Measurements from ENCODE around the gene NUDCD3. TPM values are rescaled to one million over a fixed set of nuclear protein-coding genes. Genes with fewer than 3 reads are reported as not detected.

The NUDCD3 gene
- total RNA-seq, 1 experiment from 2014 or later = 94.6 TPM

GRCh38 chr7:44471850-44472249 lies 18.6 kb downstream of the NUDCD3 start (continued):
- TF ChIP-seq TCF7L2 (IDR thresholded peaks at IDR 0.05; ENCODE audit: borderline replicate concordance, extremely low read depth, insufficient read depth, insufficient read length) (no peak), SRF (IDR thresholded peaks at IDR 0.05; ENCODE audit: low read depth) (no peak), FOSL1 (IDR thresholded peaks at IDR 0.05; ENCODE audit: low read depth) (no peak), YY1 (IDR thresholded peaks at IDR 0.05; ENCODE audit: extremely low read depth, insufficient replicate concordance, low read depth, low read length) (no peak), ZNF274 (IDR thresholded peaks at IDR 0.05; ENCODE audit: low read depth, low read length) (no peak), EZH2 (IDR thresholded peaks at IDR 0.05) (no peak), SP1 (IDR thresholded peaks at IDR 0.05; ENCODE audit: low read depth) (no peak), JUND (IDR thresholded peaks at IDR 0.05) (no peak), RAD21 (IDR thresholded peaks at IDR 0.05; ENCODE audit: low read depth) (no peak), POLR2AphosphoS5 (IDR thresholded peaks at IDR 0.05; ENCODE audit: low read depth, low read length) (no peak), ZFX (IDR thresholded peaks at IDR 0.05) (no peak), EGR1 (IDR thresholded peaks at IDR 0.05; ENCODE audit: low read depth) (no peak)
- TF ChIP-seq, protein P1, sequence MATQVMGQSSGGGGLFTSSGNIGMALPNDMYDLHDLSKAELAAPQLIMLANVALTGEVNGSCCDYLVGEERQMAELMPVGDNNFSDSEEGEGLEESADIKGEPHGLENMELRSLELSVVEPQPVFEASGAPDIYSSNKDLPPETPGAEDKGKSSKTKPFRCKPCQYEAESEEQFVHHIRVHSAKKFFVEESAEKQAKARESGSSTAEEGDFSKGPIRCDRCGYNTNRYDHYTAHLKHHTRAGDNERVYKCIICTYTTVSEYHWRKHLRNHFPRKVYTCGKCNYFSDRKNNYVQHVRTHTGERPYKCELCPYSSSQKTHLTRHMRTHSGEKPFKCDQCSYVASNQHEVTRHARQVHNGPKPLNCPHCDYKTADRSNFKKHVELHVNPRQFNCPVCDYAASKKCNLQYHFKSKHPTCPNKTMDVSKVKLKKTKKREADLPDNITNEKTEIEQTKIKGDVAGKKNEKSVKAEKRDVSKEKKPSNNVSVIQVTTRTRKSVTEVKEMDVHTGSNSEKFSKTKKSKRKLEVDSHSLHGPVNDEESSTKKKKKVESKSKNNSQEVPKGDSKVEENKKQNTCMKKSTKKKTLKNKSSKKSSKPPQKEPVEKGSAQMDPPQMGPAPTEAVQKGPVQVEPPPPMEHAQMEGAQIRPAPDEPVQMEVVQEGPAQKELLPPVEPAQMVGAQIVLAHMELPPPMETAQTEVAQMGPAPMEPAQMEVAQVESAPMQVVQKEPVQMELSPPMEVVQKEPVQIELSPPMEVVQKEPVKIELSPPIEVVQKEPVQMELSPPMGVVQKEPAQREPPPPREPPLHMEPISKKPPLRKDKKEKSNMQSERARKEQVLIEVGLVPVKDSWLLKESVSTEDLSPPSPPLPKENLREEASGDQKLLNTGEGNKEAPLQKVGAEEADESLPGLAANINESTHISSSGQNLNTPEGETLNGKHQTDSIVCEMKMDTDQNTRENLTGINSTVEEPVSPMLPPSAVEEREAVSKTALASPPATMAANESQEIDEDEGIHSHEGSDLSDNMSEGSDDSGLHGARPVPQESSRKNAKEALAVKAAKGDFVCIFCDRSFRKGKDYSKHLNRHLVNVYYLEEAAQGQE (IDR thresholded peaks at IDR 0.05; ENCODE audit: low read depth) = no peak

DNA sequence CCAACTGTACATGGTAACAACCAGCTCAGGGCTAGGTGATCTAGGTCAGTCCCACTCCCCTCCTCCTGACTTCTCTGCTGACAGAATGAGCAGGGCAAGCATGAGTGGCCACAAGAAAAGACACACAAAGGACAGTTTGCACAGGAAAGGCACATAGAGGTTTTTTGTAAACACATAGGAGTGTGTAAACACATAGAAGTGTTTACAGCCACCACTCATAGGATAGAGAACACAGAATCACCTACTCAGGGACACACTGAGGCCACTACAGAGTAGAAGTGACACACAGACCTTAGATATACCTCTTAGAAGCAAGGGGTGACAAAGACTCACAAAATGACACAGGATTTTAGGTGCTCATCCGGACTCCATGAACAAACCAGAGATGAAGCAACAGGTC lies 19.0 kb downstream of the NUDCD3 start:
- no peak overlapping the region for H3K9ac ChIP-seq (ENCODE audit: low read length)
- intact Hi-C loops (cut with micrococcal nuclease) = no loop called here
- no peak for TF ChIP-seq FOSL1 (IDR thresholded peaks at IDR 0.05; ENCODE audit: low read depth)
- no peak for TF ChIP-seq CBX3 (IDR thresholded peaks at IDR 0.05; ENCODE audit: low read depth)
- no peak for TF ChIP-seq ZNF274 (IDR thresholded peaks at IDR 0.05; ENCODE audit: low read depth, low read length)
- no peak for TF ChIP-seq MAX (IDR thresholded peaks at IDR 0.05)
- no peak for TF ChIP-seq TCF7L2 (IDR thresholded peaks at IDR 0.05; ENCODE audit: borderline replicate concordance, extremely low read depth, insufficient read depth, insufficient read length)
- no peak for TF ChIP-seq ZFX (IDR thresholded peaks at IDR 0.05)
- TF ChIP-seq SIN3A (IDR thresholded peaks at IDR 0.05; ENCODE audit: low read depth) = no peak
- TF ChIP-seq SP1 (IDR thresholded peaks at IDR 0.05; ENCODE audit: low read depth) = no peak
- no peak for TF ChIP-seq EGR1 (IDR thresholded peaks at IDR 0.05; ENCODE audit: low read depth)
- no peak for TF ChIP-seq ELF1 (IDR thresholded peaks at IDR 0.05; ENCODE audit: borderline replicate concordance, low read depth)
- TF ChIP-seq EZH2phosphoT487 (IDR thresholded peaks at IDR 0.05; ENCODE audit: borderline replicate concordance) = no peak
- TF ChIP-seq CTCF (IDR thresholded peaks at IDR 0.05 in 2 of 3, conservative IDR thresholded peaks at IDR 0.05 in 1 of 3; ENCODE audit: borderline replicate concordance in 1 of 3, insufficient read depth in 1 of 3, low read depth in 2 of 3, low read length in 2 of 3) = no peak
- no peak for TF ChIP-seq CEBPB (IDR thresholded peaks at IDR 0.05; ENCODE audit: low read depth)
- TF ChIP-seq YY1 (IDR thresholded peaks at IDR 0.05; ENCODE audit: extremely low read depth, insufficient replicate concordance, low read depth, low read length) = no peak
- TF ChIP-seq JUND (IDR thresholded peaks at IDR 0.05) = no peak
- no peak for TF ChIP-seq POLR2A (IDR thresholded peaks at IDR 0.05; ENCODE audit: borderline replicate concordance, extremely low read depth, insufficient read depth, insufficient read length)
- TF ChIP-seq RAD21 (IDR thresholded peaks at IDR 0.05; ENCODE audit: low read depth) = no peak
- no peak for TF ChIP-seq POLR2AphosphoS5 (IDR thresholded peaks at IDR 0.05; ENCODE audit: low read depth, low read length)
- no TSS peak for BruUV-seq (replicated peaks)
- H3K4me3 ChIP-seq (replicated peaks in 1 of 2; ENCODE audit: low read depth in 1 of 2, low read length in 2 of 2) = no peak overlapping the region
- no peak overlapping the region for H3K27ac ChIP-seq (ENCODE audit: low read depth, low read length)
- H3K27me3 ChIP-seq (ENCODE audit: insufficient read depth, low read length) = no peaks in the 10 kb centered on the region
- peaks cover 0 to 14% of the 10 kb centered on the region in 2 experiments; a peak in 2 of 4 replicates for H3K4me1 ChIP-seq (ENCODE audit: control insufficient read depth in 1 of 2, insufficient read depth in 2 of 2, low read length in 2 of 2)
- ChIA-PET CTCF (no interaction called here), POLR2A (no interaction called here), RAD21 (ENCODE audit: low non-redundant PET in 1 of 2, low total read pairs in 2 of 2, uncharacterized antibody in 2 of 2, unreplicated experiment in 2 of 2) (no interaction called here)
- no peak for ATAC-seq
- DNase-seq (ENCODE audit: low read depth, low spot score) = no peak
- peaks cover 18 to 22% of the 10 kb centered on the region in 2 experiments; a peak in 3 of 4 replicates for H3K36me3 ChIP-seq (ENCODE audit: control insufficient read depth in 1 of 2, insufficient read depth in 2 of 2, low read length in 2 of 2)
- peaks cover 4% of the 10 kb centered on the region for H4K20me1 ChIP-seq (ENCODE audit: insufficient read depth)
- no peak overlapping the region for H3K4me2 ChIP-seq (ENCODE audit: low read length)
- no peaks in the 10 kb centered on the region for H3K9me2 ChIP-seq (ENCODE audit: insufficient read depth)
- H2AFZ ChIP-seq (ENCODE audit: low read depth, low read length, poor library complexity, severe bottlenecking) = no peak overlapping the region
- H3K79me2 ChIP-seq (ENCODE audit: insufficient read depth, low read length) = peaks cover 93% of the 10 kb centered on the region
- H3K9me3 ChIP-seq (ENCODE audit: control insufficient read depth in 1 of 2, insufficient read depth in 1 of 2, low read depth in 1 of 2, low read length in 2 of 2) = no peaks in the 10 kb centered on the region
